A673 (cell line): ENCODE results near the gene EDEM1.

ENCODE experiments used
- CTCF ChIP-seq: fragments of 300-800, 200-600 bp; sonication (generic); conservative IDR thresholded peaks from 2 replicates; pipeline ENCODE4 v1.5.1; 2017; ENCODE audit warnings: low read depth, mild to moderate bottlenecking, antibody characterized with exemption, low read length, moderate library complexity, mixed read lengths
- EZH2 ChIP-seq: fragments of 200-600 bp; sonication (generic); IDR thresholded peaks from 2 replicates; pipeline ENCODE4 v1.6.1; 2017; ENCODE audit warnings: borderline replicate concordance, low read depth, mild to moderate bottlenecking, mixed read lengths, antibody characterized with exemption, low read length; ENCODE audit not compliant: poor library complexity, severe bottlenecking

- TF ChIP-seq CTCF (peak; percentile 55), EZH2 (no peak)
Measured at GRCh38 chr3:5226783-5227182, 39.3 kb downstream of the EDEM1 start.
